ENCODE data around the gene POU3F3. TPM values are rescaled to one million over a fixed set of nuclear protein-coding genes. Genes with fewer than 3 reads are reported as not detected.

The POU3F3 gene
- total and polyA plus RNA-seq, 2 of the 8 experiments (the other 6 are each of a cell fraction or from before 2014, with no cell fraction given), result 0.09 TPM; not detected in 1

DNA sequence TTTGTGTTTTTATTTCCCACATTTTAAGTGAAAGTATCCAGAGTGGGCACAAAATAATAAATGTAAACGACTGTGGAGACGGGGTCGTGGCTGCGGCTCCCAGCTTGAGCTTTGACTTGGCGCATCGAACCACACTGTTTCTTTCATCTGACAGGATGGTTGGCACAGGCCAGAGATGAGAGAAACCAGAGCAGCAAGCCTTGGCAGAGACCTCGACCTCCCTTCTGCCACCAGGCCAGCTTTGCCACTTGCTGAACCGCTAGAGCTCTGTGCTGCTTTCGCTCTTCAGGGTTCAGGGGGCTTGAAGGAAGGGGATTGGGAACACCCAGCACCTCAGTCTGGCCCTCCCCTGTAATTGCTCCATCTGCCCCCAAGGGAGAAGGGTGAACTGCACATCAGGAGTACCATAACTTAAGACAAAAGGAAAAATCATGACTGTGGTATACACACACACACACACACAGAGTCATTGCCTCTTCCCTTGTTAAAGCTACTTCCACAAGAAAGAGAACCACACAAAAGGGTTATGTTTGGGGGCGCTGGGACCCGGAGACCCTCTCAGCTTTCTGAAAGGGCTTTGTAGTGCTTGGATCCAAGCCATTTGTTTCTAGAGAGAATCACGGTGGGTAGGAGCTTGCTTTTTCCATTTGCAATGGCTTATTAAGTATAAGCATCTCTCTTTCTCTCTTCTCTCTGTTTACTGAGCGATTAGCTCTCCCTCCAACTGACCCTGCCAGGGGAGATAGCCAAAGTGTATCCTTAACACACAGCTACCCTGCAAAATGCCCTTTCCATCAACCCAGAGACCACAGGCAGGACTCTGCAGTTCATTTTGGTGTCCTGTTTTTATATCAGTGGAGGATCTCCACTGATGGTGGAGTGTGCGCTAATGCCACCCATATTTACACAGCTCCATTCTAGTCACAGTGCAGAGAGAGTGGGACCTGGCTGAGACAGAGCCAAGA is 23.0 kb downstream of the POU3F3 start:
- FAIRE-seq, result no peak
- Histone ChIP-seq H3K9ac (replicated peaks in 1 of 4; ENCODE audit: extremely low read depth in 1 of 4, low read depth in 3 of 4, low read length in 3 of 4) (no peak overlapping the region), H3K4me3 (ENCODE audit: extremely low read depth in 1 of 4, insufficient read depth in 2 of 4, low read depth in 3 of 4, low read length in 4 of 4) (no peak overlapping the region), H4K91ac (replicated peaks; ENCODE audit: insufficient read length, low read length) (no peak overlapping the region), H2AK5ac (ENCODE audit: low read depth, low read length) (no peak overlapping the region), H3K9me3 (ENCODE audit: insufficient read depth in 2 of 2, low read depth in 1 of 2, low read length in 1 of 2) (no peaks in the 10 kb centered on the region), H3K4me2 (ENCODE audit: insufficient read depth in 1 of 2, low read depth in 2 of 2, low read length in 2 of 2) (no peak overlapping the region), H3K56ac (replicated peaks; ENCODE audit: insufficient read length, low read depth, low read length) (no peak overlapping the region), H3K4ac (replicated peaks; ENCODE audit: insufficient read length, low read depth, low read length) (no peak overlapping the region), H2BK20ac (ENCODE audit: low read length) (no peak overlapping the region), H2AFZ (ENCODE audit: low read length) (no peak overlapping the region), H3K23ac (ENCODE audit: insufficient read length) (no peak overlapping the region), H4K20me1 (replicated peaks in 1 of 2; ENCODE audit: control insufficient read depth in 1 of 2, insufficient read depth in 2 of 2, low read length in 2 of 2) (peaks cover 0 to 5% of the 10 kb centered on the region in 2 experiments), H2BK5ac (ENCODE audit: low read depth, low read length) (no peak overlapping the region), H4K5ac (ENCODE audit: insufficient read length, low read depth, low read length) (no peak overlapping the region), H3K27me3 (replicated peaks in 1 of 4; ENCODE audit: control insufficient read depth in 3 of 4, extremely low read depth in 1 of 4, insufficient read depth in 3 of 4, low read length in 3 of 4) (peaks cover 8 to 44% (median 29%) of the 10 kb centered on the region in 4 experiments), H3K27ac (ENCODE audit: low read depth, low read length) (no peak overlapping the region), H3K14ac (ENCODE audit: insufficient read length) (no peak overlapping the region), H2BK120ac (replicated peaks; ENCODE audit: low read depth, low read length) (no peak overlapping the region), H3K79me1 (ENCODE audit: low read depth, low read length) (no peaks in the 10 kb centered on the region; the same call in 1 of the 2 replicates), H3K36me3 (ENCODE audit: control insufficient read depth in 2 of 4, insufficient read depth in 4 of 4, low read length in 3 of 4) (no peaks in the 10 kb centered on the region), H3K18ac (ENCODE audit: extremely low read depth, low read length) (no peak overlapping the region), H3K23me2 (ENCODE audit: low read depth, low read length) (peaks cover 18% of the 10 kb centered on the region), H2BK12ac (ENCODE audit: low read depth, low read length) (no peak overlapping the region), H4K8ac (ENCODE audit: extremely low read depth, insufficient read depth, low read length) (no peak overlapping the region), H3K4me1 (replicated peaks in 1 of 4; ENCODE audit: control insufficient read depth in 3 of 4, insufficient read depth in 4 of 4, low read length in 3 of 4) (peaks cover 0 to 4% (median 2%) of the 10 kb centered on the region in 4 experiments; a peak in 5 of 7 replicates), H2BK15ac (ENCODE audit: low read length) (no peak overlapping the region), H3K79me2 (ENCODE audit: control insufficient read depth in 1 of 2, insufficient read depth in 2 of 2, low read length in 2 of 2) (no peaks in the 10 kb centered on the region)
- ChIA-PET POLR2A (ENCODE audit: partially characterized antibody) (interaction anchor here (1.4 kb wide), 1 partner anchor 21 kb away, joined by 3 read pairs; no protein-coding TSS in a partner anchor), CTCF (ENCODE audit: partially characterized antibody) (interaction anchor here (0.5 to 5.5 kb wide), 5 partner anchors 10 to 563 kb away, joined by 4 to 38 read pairs (median 7); no protein-coding TSS in a partner anchor)
- TF ChIP-seq GTF2F1 (IDR thresholded peaks at IDR 0.05; ENCODE audit: borderline replicate concordance, low read depth, low read length), result no peak
- 91% methylated on average over 14 of the region's 14 CpGs; no CpG with 5 or more reads in 1 of the 2 experiments for WGBS, 2 experiments (ENCODE audit: extremely low coverage in 1 of 2, insufficient coverage in 1 of 2, insufficient read length in 1 of 2, insufficient replicate concordance in 2 of 2, low coverage in 1 of 2, low lambda C conversion rate in 2 of 2, missing lambda C conversion rate in 1 of 2)
- DNase-seq (ENCODE audit: low read depth in 1 of 2, low spot score in 2 of 2), result no peak
